Measurements from ENCODE around the gene CDC7.

Gene CDC7

DNA sequence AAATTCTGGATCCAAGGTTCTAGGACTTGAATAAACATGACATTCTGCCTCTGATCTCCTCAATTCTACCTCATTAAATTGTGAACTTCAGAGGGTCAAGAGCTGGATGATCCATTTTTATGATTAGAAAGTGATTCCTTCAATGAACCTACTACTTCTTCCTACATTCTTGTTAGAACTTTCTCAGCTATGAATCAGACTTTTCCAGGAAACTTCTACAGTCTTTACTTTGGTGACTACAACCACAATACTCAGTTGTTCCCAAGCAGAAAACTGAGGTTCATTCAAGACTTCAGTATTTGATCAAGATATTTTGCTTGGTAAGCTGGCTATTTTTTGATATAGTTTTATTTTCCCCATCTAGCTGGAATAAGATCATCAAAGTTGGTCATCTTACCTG is 51.4 kb downstream of the CDC7 start:
- TF ChIP-seq, protein P1, sequence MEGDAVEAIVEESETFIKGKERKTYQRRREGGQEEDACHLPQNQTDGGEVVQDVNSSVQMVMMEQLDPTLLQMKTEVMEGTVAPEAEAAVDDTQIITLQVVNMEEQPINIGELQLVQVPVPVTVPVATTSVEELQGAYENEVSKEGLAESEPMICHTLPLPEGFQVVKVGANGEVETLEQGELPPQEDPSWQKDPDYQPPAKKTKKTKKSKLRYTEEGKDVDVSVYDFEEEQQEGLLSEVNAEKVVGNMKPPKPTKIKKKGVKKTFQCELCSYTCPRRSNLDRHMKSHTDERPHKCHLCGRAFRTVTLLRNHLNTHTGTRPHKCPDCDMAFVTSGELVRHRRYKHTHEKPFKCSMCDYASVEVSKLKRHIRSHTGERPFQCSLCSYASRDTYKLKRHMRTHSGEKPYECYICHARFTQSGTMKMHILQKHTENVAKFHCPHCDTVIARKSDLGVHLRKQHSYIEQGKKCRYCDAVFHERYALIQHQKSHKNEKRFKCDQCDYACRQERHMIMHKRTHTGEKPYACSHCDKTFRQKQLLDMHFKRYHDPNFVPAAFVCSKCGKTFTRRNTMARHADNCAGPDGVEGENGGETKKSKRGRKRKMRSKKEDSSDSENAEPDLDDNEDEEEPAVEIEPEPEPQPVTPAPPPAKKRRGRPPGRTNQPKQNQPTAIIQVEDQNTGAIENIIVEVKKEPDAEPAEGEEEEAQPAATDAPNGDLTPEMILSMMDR (IDR thresholded peaks at IDR 0.05; ENCODE audit: extremely low read depth, insufficient read depth, missing control alignments), result no peak
- no peak for DNase-seq (ENCODE audit: low spot score)
- in situ Hi-C loops (cut with MboI; ENCODE audit: low pct_unique_long_range_greater_than_20kb, low sequenced_read_pairs, unreplicated experiment), result no loop called here

DNA sequence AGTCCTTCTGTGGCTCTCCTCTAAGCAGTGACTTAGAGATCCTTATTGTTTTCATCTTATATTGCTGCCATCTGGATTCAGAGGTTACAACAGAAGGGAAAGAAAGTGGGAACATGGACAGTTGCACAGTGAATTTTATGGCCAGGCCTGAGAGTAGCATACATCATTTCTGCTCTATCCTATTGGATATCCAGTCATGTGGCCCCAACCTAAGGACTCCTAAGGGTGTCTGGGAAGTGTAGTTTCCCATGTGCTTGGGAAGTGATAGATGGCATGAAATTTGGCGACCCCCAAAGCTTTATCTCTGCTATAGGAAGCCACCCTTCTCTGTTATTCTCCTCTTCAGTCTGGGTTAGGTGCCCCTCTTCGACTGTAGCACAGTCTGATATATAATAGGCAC is 51.9 kb downstream of the CDC7 start:
- DNase-seq (ENCODE audit: low spot score), result no peak
- in situ Hi-C loops (cut with MboI; ENCODE audit: low pct_unique_long_range_greater_than_20kb, low sequenced_read_pairs, unreplicated experiment), result no loop called here
- TF ChIP-seq, protein P1 (IDR thresholded peaks at IDR 0.05; ENCODE audit: extremely low read depth, insufficient read depth, missing control alignments), result no peak

DNA sequence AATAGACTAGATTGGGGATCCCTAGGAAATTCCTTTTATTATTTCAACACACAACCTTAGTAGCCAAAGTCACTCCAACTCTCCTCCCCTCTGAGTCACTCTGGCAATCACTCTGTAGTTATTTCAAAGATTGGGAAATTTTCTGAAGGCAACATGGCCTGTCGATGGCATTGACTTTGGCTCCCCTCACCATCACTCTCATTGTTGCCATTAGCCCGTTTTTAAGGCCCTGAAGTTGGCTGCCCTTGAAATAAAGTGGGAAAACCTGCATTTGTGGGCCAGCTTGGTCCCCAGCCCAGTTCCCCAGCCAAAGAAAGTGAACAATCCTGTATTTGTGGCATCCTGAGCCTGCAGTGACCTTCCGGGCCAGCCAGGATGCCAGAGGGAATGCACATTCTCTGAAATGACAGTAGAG is 52.5 kb downstream of the CDC7 start:
- DNase-seq (ENCODE audit: low spot score), result no peak
- in situ Hi-C loops (cut with MboI; ENCODE audit: low pct_unique_long_range_greater_than_20kb, low sequenced_read_pairs, unreplicated experiment), result no loop called here
- TF ChIP-seq, protein P1 (IDR thresholded peaks at IDR 0.05; ENCODE audit: extremely low read depth, insufficient read depth, missing control alignments), result no peak

DNA sequence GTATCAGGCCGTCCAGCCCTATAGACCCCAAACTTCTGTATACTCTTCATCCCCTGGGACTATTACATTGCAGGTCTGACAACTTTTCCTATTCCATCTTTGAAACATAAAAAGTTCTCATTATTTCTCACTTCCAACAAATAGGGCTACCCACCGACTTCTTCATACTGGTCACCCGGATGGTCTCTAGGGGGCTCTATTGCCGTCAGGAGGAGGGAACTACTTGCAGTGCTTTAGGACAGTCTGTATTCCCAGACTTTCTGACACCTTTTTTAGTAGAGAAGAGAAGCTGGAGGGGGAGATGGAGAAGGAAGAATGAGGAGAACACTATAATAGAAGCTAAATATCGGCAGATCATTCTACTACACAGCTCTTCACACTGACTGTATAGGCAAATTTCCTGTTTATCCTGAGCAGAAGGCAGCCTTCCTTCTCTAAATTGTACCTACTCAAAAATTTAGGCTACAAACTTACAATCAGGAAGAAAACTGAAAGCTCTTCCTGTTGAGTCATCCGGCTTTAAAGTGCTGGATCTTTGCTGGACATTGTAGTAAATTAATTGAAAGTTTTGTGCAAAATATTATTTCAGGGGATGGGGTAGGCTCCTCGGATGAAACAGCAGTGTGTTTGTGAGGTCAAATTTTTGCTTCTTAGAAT is 54.6 kb downstream of the CDC7 start:
- TF ChIP-seq, protein P1 (IDR thresholded peaks at IDR 0.05; ENCODE audit: extremely low read depth, insufficient read depth, missing control alignments), result no peak
- no peak for DNase-seq (ENCODE audit: low spot score)
- in situ Hi-C loops (cut with MboI; ENCODE audit: low pct_unique_long_range_greater_than_20kb, low sequenced_read_pairs, unreplicated experiment), result no loop called here

DNA sequence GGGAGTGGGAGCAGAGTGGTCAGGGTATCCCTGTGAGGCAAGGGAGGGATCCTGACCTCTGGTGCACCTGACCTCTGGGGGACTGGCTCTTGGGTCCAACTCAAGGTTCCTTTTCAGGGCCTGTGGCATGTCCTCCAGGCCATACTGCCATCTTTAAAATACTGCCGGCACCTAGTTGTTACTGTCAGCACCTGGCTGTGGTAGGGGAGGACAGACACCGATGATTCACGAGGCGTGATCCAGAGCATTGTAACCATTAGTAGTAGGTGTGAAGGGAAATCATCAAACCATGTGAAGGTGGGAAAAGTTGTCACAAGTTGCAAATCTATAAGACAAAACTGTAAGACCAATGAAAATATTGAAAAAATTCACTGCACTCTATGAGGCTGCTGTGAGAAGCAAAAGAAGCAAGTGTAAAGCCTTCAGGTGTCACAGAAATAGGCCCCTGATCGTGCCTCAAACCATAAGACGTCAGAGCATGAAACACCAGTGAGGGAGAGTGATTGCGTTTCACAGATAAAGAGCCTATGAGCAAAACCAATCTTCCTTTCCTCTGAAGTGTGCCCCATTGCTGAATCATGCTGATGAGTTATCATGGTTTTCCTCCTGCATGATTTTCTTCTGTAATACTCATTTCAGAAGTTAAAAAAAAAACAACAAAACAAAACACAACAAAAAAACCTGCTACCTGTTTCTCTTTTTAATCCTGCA is 55.3 kb downstream of the CDC7 start:
- in situ Hi-C loops (cut with MboI; ENCODE audit: low pct_unique_long_range_greater_than_20kb, low sequenced_read_pairs, unreplicated experiment), result no loop called here
- DNase-seq (ENCODE audit: low spot score), result peak; percentile 45
- TF ChIP-seq, protein P1 (IDR thresholded peaks at IDR 0.05; ENCODE audit: extremely low read depth, insufficient read depth, missing control alignments), result no peak

DNA sequence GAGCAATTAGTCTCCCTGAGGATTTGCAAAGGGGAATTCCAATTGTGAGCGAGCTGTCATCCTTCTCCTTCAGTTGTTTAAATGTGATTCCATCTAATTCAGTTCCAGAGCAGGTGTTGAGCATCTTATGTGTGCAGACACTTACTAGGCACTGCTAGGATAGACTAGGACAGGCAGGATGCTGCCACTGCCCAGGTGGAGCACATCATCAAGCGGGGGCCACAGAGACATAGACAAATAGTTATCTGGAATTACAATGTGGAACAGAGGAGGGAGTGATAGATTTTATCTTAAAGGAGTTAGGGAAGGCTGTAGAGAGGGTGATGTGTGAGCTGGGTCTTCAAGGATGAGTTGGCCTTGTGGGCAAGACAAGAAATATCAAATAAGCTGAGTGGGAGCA is 55.9 kb downstream of the CDC7 start:
- in situ Hi-C loops (cut with MboI; ENCODE audit: low pct_unique_long_range_greater_than_20kb, low sequenced_read_pairs, unreplicated experiment), result no loop called here
- TF ChIP-seq, protein P1 (IDR thresholded peaks at IDR 0.05; ENCODE audit: extremely low read depth, insufficient read depth, missing control alignments), result no peak

More for the DNA sequence above, 55.9 kb downstream of the CDC7 start:
- DNase-seq (ENCODE audit: low spot score), result no peak

Data from GM13977 (cell line).